OCI-LY3 (cell line): ENCODE data around the gene CYTH1.

ENCODE experiments used
- H2AFZ ChIP-seq: fragments of 200-600, 300-600 bp; shearing (Covaris generic); 2 replicates; pipeline ENCODE4 v1.6.0; 2014; ENCODE audit warnings: antibody characterized with exemption, low read depth, low read length
- H3K27ac ChIP-seq: fragments of 200-600, 300-600 bp; sonication (generic); 2 replicates; pipeline ENCODE4 v1.5.1; 2014; ENCODE audit warnings: mild to moderate bottlenecking, low read length, moderate library complexity, mixed read lengths
- H3K27me3 ChIP-seq: fragments of 200-600, 300-600 bp; sonication (generic); 2 replicates; pipeline ENCODE4 v1.6.1; 2014; ENCODE audit warnings: low read depth, low read length, mixed read lengths
- H3K36me3 ChIP-seq: fragments of 200-600, 300-600 bp; sonication (generic); replicated peaks from 2 replicates; pipeline ENCODE3; 2014; ENCODE audit warnings: low read depth, low read length, mixed read lengths
- H3K4me1 ChIP-seq: fragments of 300-600, 200-600 bp; sonication (generic); 2 replicates; pipeline ENCODE4 v1.6.1; 2014; ENCODE audit warnings: low read length, mixed read lengths
- H3K4me2 ChIP-seq: fragments of 200-600, 300-600 bp; sonication (generic); 2 replicates; pipeline ENCODE4 v1.6.1; 2014; ENCODE audit warnings: low read length, mixed read lengths
- H3K4me3 ChIP-seq: fragments of 300-600, 200-600 bp; sonication (generic); 2 replicates; pipeline ENCODE4 v1.5.1; 2014; ENCODE audit warnings: antibody characterized with exemption, mild to moderate bottlenecking, low read length, moderate library complexity
- H3K79me2 ChIP-seq: fragments of 300-600, 200-600 bp; shearing (Covaris generic); 2 replicates; pipeline ENCODE4 v1.6.1; 2014; ENCODE audit warnings: mild to moderate bottlenecking, low read length, mixed read lengths
- H3K9ac ChIP-seq: fragments of 300-600, 200-600 bp; shearing (Covaris generic); 2 replicates; pipeline ENCODE4 v1.6.0; 2014; ENCODE audit warnings: mild to moderate bottlenecking, low read length, moderate library complexity
- H3K9me3 ChIP-seq: fragments of 200-600, 300-600 bp; shearing (Covaris generic); 2 replicates; pipeline ENCODE4 v1.6.1; 2014; ENCODE audit warnings: low read length, mixed read lengths; ENCODE audit not compliant: insufficient read depth
- H4K20me1 ChIP-seq: fragments of 200-600, 300-600 bp; sonication (generic); 2 replicates; pipeline ENCODE4 v1.6.1; 2016; ENCODE audit warnings: low read length, mixed read lengths; ENCODE audit not compliant: insufficient read depth
- CTCF ChIP-seq: fragments of 200-600, 300-600 bp; sonication (generic); IDR thresholded peaks from 2 replicates; pipeline ENCODE4 v1.5.1; 2014; ENCODE audit warnings: antibody characterized with exemption, low read length, low read depth
- EZH2phosphoT487 ChIP-seq: fragments of 200-600 bp; shearing (Covaris generic); IDR thresholded peaks from 2 replicates; pipeline ENCODE4 v1.6.1; 2018; ENCODE audit warnings: antibody characterized with exemption, mixed run types, low read depth

Gene CYTH1

GRCh38 chr17:78746263-78746948, 35.7 kb downstream of the CYTH1 start:
- no peaks in the 10 kb centered on the region for H3K9me3 ChIP-seq
- peaks cover 98% of the 10 kb centered on the region for H3K79me2 ChIP-seq
- peaks cover 11% of the 10 kb centered on the region for H3K36me3 ChIP-seq
- H3K4me3 ChIP-seq = no peak overlapping the region
- H3K27ac ChIP-seq = no peak overlapping the region
- peaks cover 21% of the 10 kb centered on the region for H3K4me1 ChIP-seq
- no peak overlapping the region for H2AFZ ChIP-seq
- no peak overlapping the region for H3K4me2 ChIP-seq
- no peak for TF ChIP-seq EZH2phosphoT487
- TF ChIP-seq CTCF = no peak
- H3K9ac ChIP-seq = no peak overlapping the region
- no peaks in the 10 kb centered on the region for H3K27me3 ChIP-seq
- H4K20me1 ChIP-seq = peaks cover 84% of the 10 kb centered on the region

GRCh38 chr17:78745407-78746088, 36.5 kb downstream of the CYTH1 start:
- Histone ChIP-seq H3K9ac (no peak overlapping the region), H3K79me2 (peaks cover 98% of the 10 kb centered on the region), H4K20me1 (peaks cover 80% of the 10 kb centered on the region), H3K4me3 (no peak overlapping the region), H3K9me3 (no peaks in the 10 kb centered on the region), H3K4me1 (peaks cover 21% of the 10 kb centered on the region), H3K4me2 (peak overlapping the region; percentile 4; the same call in 1 of the 2 replicates), H3K27ac (no peak overlapping the region), H3K36me3 (peaks cover 11% of the 10 kb centered on the region), H3K27me3 (no peaks in the 10 kb centered on the region), H2AFZ (no peak overlapping the region)
- TF ChIP-seq CTCF = peak; percentile 63
- no peak for TF ChIP-seq EZH2phosphoT487

- H3K9me3 ChIP-seq = no peaks in the 10 kb centered on the region
- peaks cover 11% of the 10 kb centered on the region for H3K36me3 ChIP-seq
- H3K4me2 ChIP-seq = no peak overlapping the region
- H2AFZ ChIP-seq = no peak overlapping the region
- peaks cover 97% of the 10 kb centered on the region for H3K79me2 ChIP-seq
- H3K27ac ChIP-seq = no peak overlapping the region
- H3K9ac ChIP-seq = no peak overlapping the region
- H3K4me3 ChIP-seq = no peak overlapping the region
- H3K4me1 ChIP-seq = peaks cover 14% of the 10 kb centered on the region
- H3K27me3 ChIP-seq = no peaks in the 10 kb centered on the region
- TF ChIP-seq CTCF (no peak), EZH2phosphoT487 (no peak)
- peaks cover 78% of the 10 kb centered on the region for H4K20me1 ChIP-seq
Observed at GRCh38 chr17:78742901-78743300, 39.2 kb downstream of the CYTH1 start.

GRCh38 chr17:78741644-78742284, 40.3 kb downstream of the CYTH1 start:
- no peak overlapping the region for H3K27ac ChIP-seq
- H3K9me3 ChIP-seq = no peaks in the 10 kb centered on the region
- TF ChIP-seq EZH2phosphoT487 = no peak
- no peak for TF ChIP-seq CTCF
- H3K27me3 ChIP-seq = no peaks in the 10 kb centered on the region
- H2AFZ ChIP-seq = no peak overlapping the region
- H4K20me1 ChIP-seq = peaks cover 78% of the 10 kb centered on the region
- peaks cover 97% of the 10 kb centered on the region for H3K79me2 ChIP-seq
- no peak overlapping the region for H3K4me3 ChIP-seq
- no peak overlapping the region for H3K4me2 ChIP-seq
- peaks cover 11% of the 10 kb centered on the region for H3K36me3 ChIP-seq
- no peak overlapping the region for H3K9ac ChIP-seq
- peaks cover 18% of the 10 kb centered on the region for H3K4me1 ChIP-seq
